ENCODE measurements around the gene LRFN4. TPM values are rescaled to one million over a fixed set of nuclear protein-coding genes. Genes with fewer than 3 reads are reported as not detected.

The LRFN4 gene
- polyA plus RNA-seq, 1 donor from 2014 or later = 85.0 TPM

- Histone ChIP-seq H3K27me3 (ENCODE audit: insufficient read depth, low read depth, low read length) (no peaks in the 10 kb centered on the region), H3K9me2 (ENCODE audit: insufficient read depth, low read length) (no peaks in the 10 kb centered on the region), H3K36me3 (ENCODE audit: insufficient read depth, low read length) (no peaks in the 10 kb centered on the region), H2AFZ (ENCODE audit: low read depth, low read length) (no peak overlapping the region), H3K9me3 (ENCODE audit: low read length) (no peaks in the 10 kb centered on the region), H3K9ac (ENCODE audit: low read length) (no peak overlapping the region), H3K4me3 (ENCODE audit: low read length) (no peak overlapping the region), H3F3A (ENCODE audit: insufficient read depth, low read length, poor library complexity, severe bottlenecking) (no peaks in the 10 kb centered on the region), H3K27ac (ENCODE audit: low read length) (no peak overlapping the region), H3K79me2 (replicated peaks; ENCODE audit: insufficient read depth, low read length) (no peaks in the 10 kb centered on the region), H3K4me2 (ENCODE audit: low read length) (no peak overlapping the region), H4K20me1 (ENCODE audit: insufficient read depth) (no peaks in the 10 kb centered on the region)
- TF ChIP-seq TAF1 (IDR thresholded peaks at IDR 0.05; ENCODE audit: low read depth) = no peak
Measured at GRCh38 chr11:66878474-66878873, 21.6 kb downstream of the LRFN4 start.

DNA sequence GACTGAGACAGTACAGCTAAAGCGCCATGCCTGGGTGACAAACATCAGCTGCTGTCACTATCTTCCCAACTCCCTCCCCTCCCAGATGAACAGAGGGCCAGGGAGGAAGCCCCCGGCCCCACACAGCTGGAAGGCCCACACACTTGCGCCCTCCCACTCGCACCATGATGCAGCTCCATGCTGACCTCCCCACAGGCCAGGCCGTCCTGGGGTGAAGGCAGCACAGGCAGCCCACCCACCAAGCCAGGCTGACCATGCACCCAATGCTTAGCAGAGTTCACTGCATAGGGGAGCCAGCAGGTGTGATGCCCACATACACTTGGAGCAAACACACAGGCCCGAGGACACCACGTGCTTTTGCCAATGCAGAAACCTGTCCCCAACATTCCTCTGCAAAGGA, 22.1 kb downstream of the LRFN4 start:
- H3K9ac ChIP-seq (ENCODE audit: low read length) = no peak overlapping the region

GRCh38 chr11:66879583-66879982, 22.7 kb downstream of the LRFN4 start:
- no peak overlapping the region for H3K4me3 ChIP-seq (ENCODE audit: low read length)
- H3K27ac ChIP-seq (ENCODE audit: low read length) = no peak overlapping the region
- no peaks in the 10 kb centered on the region for H4K20me1 ChIP-seq (ENCODE audit: insufficient read depth)
- no peaks in the 10 kb centered on the region for H3F3A ChIP-seq (ENCODE audit: insufficient read depth, low read length, poor library complexity, severe bottlenecking)
- no peaks in the 10 kb centered on the region for H3K79me2 ChIP-seq (replicated peaks; ENCODE audit: insufficient read depth, low read length)
- H2AFZ ChIP-seq (ENCODE audit: low read depth, low read length) = no peak overlapping the region
- no peaks in the 10 kb centered on the region for H3K27me3 ChIP-seq (ENCODE audit: insufficient read depth, low read depth, low read length)
- H3K9me3 ChIP-seq (ENCODE audit: low read length) = no peaks in the 10 kb centered on the region
- no peaks in the 10 kb centered on the region for H3K9me2 ChIP-seq (ENCODE audit: insufficient read depth, low read length)
- H3K9ac ChIP-seq (ENCODE audit: low read length) = no peak overlapping the region
- no peaks in the 10 kb centered on the region for H3K36me3 ChIP-seq (ENCODE audit: insufficient read depth, low read length)
- H3K4me2 ChIP-seq (ENCODE audit: low read length) = no peak overlapping the region
- TF ChIP-seq TAF1 (IDR thresholded peaks at IDR 0.05; ENCODE audit: low read depth) (no peak), MXI1 (conservative IDR thresholded peaks at IDR 0.05; ENCODE audit: poor library complexity, severe bottlenecking) (no peak), RAD21 (conservative IDR thresholded peaks at IDR 0.05) (no peak), POLR2AphosphoS5 (IDR thresholded peaks at IDR 0.05) (no peak)
- TF ChIP-seq, protein P1, sequence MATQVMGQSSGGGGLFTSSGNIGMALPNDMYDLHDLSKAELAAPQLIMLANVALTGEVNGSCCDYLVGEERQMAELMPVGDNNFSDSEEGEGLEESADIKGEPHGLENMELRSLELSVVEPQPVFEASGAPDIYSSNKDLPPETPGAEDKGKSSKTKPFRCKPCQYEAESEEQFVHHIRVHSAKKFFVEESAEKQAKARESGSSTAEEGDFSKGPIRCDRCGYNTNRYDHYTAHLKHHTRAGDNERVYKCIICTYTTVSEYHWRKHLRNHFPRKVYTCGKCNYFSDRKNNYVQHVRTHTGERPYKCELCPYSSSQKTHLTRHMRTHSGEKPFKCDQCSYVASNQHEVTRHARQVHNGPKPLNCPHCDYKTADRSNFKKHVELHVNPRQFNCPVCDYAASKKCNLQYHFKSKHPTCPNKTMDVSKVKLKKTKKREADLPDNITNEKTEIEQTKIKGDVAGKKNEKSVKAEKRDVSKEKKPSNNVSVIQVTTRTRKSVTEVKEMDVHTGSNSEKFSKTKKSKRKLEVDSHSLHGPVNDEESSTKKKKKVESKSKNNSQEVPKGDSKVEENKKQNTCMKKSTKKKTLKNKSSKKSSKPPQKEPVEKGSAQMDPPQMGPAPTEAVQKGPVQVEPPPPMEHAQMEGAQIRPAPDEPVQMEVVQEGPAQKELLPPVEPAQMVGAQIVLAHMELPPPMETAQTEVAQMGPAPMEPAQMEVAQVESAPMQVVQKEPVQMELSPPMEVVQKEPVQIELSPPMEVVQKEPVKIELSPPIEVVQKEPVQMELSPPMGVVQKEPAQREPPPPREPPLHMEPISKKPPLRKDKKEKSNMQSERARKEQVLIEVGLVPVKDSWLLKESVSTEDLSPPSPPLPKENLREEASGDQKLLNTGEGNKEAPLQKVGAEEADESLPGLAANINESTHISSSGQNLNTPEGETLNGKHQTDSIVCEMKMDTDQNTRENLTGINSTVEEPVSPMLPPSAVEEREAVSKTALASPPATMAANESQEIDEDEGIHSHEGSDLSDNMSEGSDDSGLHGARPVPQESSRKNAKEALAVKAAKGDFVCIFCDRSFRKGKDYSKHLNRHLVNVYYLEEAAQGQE (IDR thresholded peaks at IDR 0.05; ENCODE audit: borderline replicate concordance) = no peak
- TF ChIP-seq, protein P2, sequence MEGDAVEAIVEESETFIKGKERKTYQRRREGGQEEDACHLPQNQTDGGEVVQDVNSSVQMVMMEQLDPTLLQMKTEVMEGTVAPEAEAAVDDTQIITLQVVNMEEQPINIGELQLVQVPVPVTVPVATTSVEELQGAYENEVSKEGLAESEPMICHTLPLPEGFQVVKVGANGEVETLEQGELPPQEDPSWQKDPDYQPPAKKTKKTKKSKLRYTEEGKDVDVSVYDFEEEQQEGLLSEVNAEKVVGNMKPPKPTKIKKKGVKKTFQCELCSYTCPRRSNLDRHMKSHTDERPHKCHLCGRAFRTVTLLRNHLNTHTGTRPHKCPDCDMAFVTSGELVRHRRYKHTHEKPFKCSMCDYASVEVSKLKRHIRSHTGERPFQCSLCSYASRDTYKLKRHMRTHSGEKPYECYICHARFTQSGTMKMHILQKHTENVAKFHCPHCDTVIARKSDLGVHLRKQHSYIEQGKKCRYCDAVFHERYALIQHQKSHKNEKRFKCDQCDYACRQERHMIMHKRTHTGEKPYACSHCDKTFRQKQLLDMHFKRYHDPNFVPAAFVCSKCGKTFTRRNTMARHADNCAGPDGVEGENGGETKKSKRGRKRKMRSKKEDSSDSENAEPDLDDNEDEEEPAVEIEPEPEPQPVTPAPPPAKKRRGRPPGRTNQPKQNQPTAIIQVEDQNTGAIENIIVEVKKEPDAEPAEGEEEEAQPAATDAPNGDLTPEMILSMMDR (IDR thresholded peaks at IDR 0.05; ENCODE audit: poor library complexity, severe bottlenecking) = no peak

More for the DNA sequence above, 22.1 kb downstream of the LRFN4 start:
- Histone ChIP-seq H3K27me3 (ENCODE audit: insufficient read depth, low read depth, low read length) (no peaks in the 10 kb centered on the region), H3K4me2 (ENCODE audit: low read length) (no peak overlapping the region), H3K79me2 (replicated peaks; ENCODE audit: insufficient read depth, low read length) (no peaks in the 10 kb centered on the region), H3F3A (ENCODE audit: insufficient read depth, low read length, poor library complexity, severe bottlenecking) (no peaks in the 10 kb centered on the region), H3K9me3 (ENCODE audit: low read length) (no peaks in the 10 kb centered on the region), H3K27ac (ENCODE audit: low read length) (no peak overlapping the region), H3K9me2 (ENCODE audit: insufficient read depth, low read length) (no peaks in the 10 kb centered on the region), H2AFZ (ENCODE audit: low read depth, low read length) (no peak overlapping the region), H4K20me1 (ENCODE audit: insufficient read depth) (no peaks in the 10 kb centered on the region), H3K4me3 (ENCODE audit: low read length) (no peak overlapping the region), H3K36me3 (ENCODE audit: insufficient read depth, low read length) (no peaks in the 10 kb centered on the region)
- TF ChIP-seq TAF1 (IDR thresholded peaks at IDR 0.05; ENCODE audit: low read depth) = no peak
- TF ChIP-seq SMC3 (conservative IDR thresholded peaks at IDR 0.05; ENCODE audit: poor library complexity) = no peak
- no peak for TF ChIP-seq EP300 (conservative IDR thresholded peaks at IDR 0.05; ENCODE audit: poor library complexity, severe bottlenecking)
- TF ChIP-seq EZH2 (IDR thresholded peaks at IDR 0.05; ENCODE audit: borderline replicate concordance, insufficient read depth, low read length, poor library complexity, severe bottlenecking) = no peak
- no peak for TF ChIP-seq POLR2AphosphoS5 (IDR thresholded peaks at IDR 0.05)
- TF ChIP-seq MXI1 (conservative IDR thresholded peaks at IDR 0.05; ENCODE audit: poor library complexity, severe bottlenecking) = no peak
- TF ChIP-seq RAD21 (conservative IDR thresholded peaks at IDR 0.05) = no peak
- TF ChIP-seq, protein P2 (IDR thresholded peaks at IDR 0.05; ENCODE audit: poor library complexity, severe bottlenecking) = no peak
- TF ChIP-seq, protein P1 (IDR thresholded peaks at IDR 0.05; ENCODE audit: borderline replicate concordance) = no peak

Data from neural cell (in vitro differentiated cells).